Lower lobe of right lung (tissue), 2 donors: ENCODE data around the gene SERPINE3. TPM values are rescaled to one million over a fixed set of nuclear protein-coding genes. Genes with fewer than 3 reads are reported as not detected.

Source experiments
- ATAC-seq, 2 donors: fragments of 200-7000 bp; cut with Tn5 transposase; one replicate each; pipeline ENCODE4 v1.9.1; 2020 to 2022; ENCODE audit warnings: mild to moderate bottlenecking in 2 of 2, moderate library complexity in 2 of 2
- DNase-seq: peaks from one replicate; pipeline ENCODE4 v3.0.0-alpha.2; 2020
- H3K27ac ChIP-seq: fragments of 200-600 bp; one replicate; pipeline ENCODE4 v1.8.0; 2022
- H3K27me3 ChIP-seq: fragments of 200-600 bp; one replicate; pipeline ENCODE4 v1.8.0; 2022; ENCODE audit warnings: low read depth
- H3K36me3 ChIP-seq: fragments of 200-600 bp; one replicate; pipeline ENCODE4 v1.8.0; 2022; ENCODE audit warnings: mild to moderate bottlenecking
- H3K4me1 ChIP-seq: fragments of 200-600 bp; one replicate; pipeline ENCODE4 v1.8.0; 2022
- H3K4me3 ChIP-seq: fragments of 200-600 bp; one replicate; pipeline ENCODE4 v1.8.0; 2022; ENCODE audit warnings: mild to moderate bottlenecking
- H3K9me3 ChIP-seq: fragments of 200-600 bp; one replicate; pipeline ENCODE4 v1.8.0; 2022
- intact Hi-C: fragments of 100-400 bp; cut with DNase I; formaldehyde crosslinking; loops from one replicate; pipeline ENCODE4 v1.11.0; 2022
- long read RNA-seq: library from polyadenylated mRNA; unstranded; transcript quantifications from one replicate; pipeline ENCODE4 v2.0.0, GENCODE V29; 2021
- total RNA-seq: library from RNA; stranded (reverse); fragmentation: NEBNext Ultra II Directional; extraction: Animal tissue kit (Norgen Biotek cat#: 25700); gene quantifications from one replicate; pipeline ENCODE4 v1.2.1, GENCODE V29; 2021
- TF ChIP-seq, protein P1 (sequence below): fragments of 200-600 bp; IDR thresholded peaks from one replicate; pipeline ENCODE4 v1.8.0; 2022; ENCODE audit warnings: antibody characterized with exemption, mild to moderate bottlenecking
- donor health status: DM: no; HTN: yes; CAD: no; lungs with severe emphysema.

SERPINE3 gene
- not detected for total RNA-seq
- long read RNA-seq, partial matches to known transcripts = 0 of 6 reads
- long read RNA-seq, other reads (novel, unspliced or antisense) = 6 of 6 reads

DNA sequence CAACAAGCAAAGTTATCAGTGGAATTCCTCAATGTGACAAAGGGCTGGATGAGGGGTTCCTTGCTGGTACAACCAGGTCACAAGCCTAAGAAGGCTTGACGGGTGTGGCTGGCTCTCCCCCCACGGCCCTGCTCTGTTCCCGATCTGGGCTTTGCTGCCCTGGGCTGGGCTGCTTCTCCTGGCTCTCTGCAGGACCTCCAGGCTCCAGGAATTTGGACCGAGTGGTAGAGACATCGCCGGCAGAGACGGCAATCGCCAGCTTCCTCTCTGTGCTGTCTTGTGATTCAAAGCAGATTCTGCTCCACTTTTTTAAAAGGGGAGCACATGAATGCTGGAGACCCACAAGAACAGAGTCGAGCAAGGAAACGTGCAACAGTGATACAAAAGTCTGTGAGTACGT is at the start of gene SERPINE3:
Gene SERPINE3, plus strand, starts transcription at position 338 of the 400 bp plus-strand sequence. CDS start 1,401 bp downstream, outside the sequence.
- no peak within 1 kb of the TSS for H3K27ac ChIP-seq
- H3K4me1 ChIP-seq = no peaks in the 10 kb centered on the region
- H3K9me3 ChIP-seq = no peaks in the 10 kb centered on the region
- intact Hi-C loops = no loop called here
- H3K36me3 ChIP-seq = no peaks in the 10 kb centered on the region
- no peak for ATAC-seq
- TF ChIP-seq, protein P1, sequence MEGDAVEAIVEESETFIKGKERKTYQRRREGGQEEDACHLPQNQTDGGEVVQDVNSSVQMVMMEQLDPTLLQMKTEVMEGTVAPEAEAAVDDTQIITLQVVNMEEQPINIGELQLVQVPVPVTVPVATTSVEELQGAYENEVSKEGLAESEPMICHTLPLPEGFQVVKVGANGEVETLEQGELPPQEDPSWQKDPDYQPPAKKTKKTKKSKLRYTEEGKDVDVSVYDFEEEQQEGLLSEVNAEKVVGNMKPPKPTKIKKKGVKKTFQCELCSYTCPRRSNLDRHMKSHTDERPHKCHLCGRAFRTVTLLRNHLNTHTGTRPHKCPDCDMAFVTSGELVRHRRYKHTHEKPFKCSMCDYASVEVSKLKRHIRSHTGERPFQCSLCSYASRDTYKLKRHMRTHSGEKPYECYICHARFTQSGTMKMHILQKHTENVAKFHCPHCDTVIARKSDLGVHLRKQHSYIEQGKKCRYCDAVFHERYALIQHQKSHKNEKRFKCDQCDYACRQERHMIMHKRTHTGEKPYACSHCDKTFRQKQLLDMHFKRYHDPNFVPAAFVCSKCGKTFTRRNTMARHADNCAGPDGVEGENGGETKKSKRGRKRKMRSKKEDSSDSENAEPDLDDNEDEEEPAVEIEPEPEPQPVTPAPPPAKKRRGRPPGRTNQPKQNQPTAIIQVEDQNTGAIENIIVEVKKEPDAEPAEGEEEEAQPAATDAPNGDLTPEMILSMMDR = no peak
- no peaks in the 10 kb centered on the region for H3K27me3 ChIP-seq
- no peak within 1 kb of the TSS for H3K4me3 ChIP-seq
- no peak for DNase-seq

DNA sequence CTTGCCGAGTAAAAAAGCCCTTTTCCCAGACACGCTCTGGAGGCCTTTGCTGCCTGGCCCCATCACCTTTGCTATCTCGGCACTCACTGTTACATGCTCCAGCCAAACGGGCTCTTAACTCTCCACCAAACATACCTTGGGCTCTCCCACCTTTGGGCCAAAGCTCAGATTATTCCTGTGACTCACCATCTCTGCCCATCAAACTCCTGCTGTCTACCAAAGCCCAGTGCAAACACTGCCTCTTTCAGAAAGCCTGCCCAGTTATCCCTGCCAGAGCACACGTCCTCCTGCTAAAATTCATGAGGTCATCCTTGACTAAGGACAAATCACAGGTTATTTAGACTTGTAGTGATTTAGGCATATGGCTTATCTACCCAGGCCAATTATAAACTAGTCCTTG is 48.1 kb upstream of the SERPINE3 start:
- TF ChIP-seq, protein P1 = no peak
- H3K4me3 ChIP-seq = no peak overlapping the region
- DNase-seq = no peak
- ATAC-seq = no peak
- no peaks in the 10 kb centered on the region for H3K9me3 ChIP-seq
- H3K36me3 ChIP-seq = no peaks in the 10 kb centered on the region
- intact Hi-C loops = no loop called here
- H3K27me3 ChIP-seq = no peaks in the 10 kb centered on the region
- H3K27ac ChIP-seq = no peak overlapping the region
- H3K4me1 ChIP-seq = no peaks in the 10 kb centered on the region

DNA sequence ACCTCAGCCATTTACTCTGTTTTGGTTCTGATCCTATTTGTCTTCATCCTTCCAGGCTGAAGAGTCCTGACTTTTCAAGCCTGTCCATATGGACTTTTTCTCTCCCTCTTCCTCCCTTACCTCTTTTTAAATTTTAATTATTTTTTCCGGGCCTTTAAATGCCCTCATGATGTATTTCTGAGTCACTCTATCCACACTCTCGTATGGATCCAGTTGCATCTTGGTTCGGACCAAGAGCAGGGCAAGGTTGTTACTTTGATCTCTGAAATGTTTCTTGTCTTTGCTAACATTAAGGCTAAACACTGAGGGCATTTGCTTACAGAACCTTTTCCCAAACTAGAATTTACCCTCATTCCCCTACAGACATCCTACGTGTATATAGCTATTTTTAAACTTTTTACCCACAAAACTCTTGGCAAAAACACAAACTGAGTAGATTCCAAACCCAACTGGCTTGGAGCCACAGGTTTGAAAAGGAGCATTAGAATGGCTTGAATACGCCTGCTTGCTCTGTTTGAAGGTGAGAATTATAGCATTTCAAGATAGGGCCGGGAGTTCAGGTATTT is 47.4 kb upstream of the SERPINE3 start:
- H3K4me3 ChIP-seq = no peak overlapping the region
- H3K36me3 ChIP-seq = no peaks in the 10 kb centered on the region
- DNase-seq = no peak
- no peak for ATAC-seq
- TF ChIP-seq, protein P1 = no peak
- H3K9me3 ChIP-seq = no peaks in the 10 kb centered on the region
- intact Hi-C loops = no loop called here
- H3K27me3 ChIP-seq = no peaks in the 10 kb centered on the region
- no peaks in the 10 kb centered on the region for H3K4me1 ChIP-seq
- no peak overlapping the region for H3K27ac ChIP-seq

DNA sequence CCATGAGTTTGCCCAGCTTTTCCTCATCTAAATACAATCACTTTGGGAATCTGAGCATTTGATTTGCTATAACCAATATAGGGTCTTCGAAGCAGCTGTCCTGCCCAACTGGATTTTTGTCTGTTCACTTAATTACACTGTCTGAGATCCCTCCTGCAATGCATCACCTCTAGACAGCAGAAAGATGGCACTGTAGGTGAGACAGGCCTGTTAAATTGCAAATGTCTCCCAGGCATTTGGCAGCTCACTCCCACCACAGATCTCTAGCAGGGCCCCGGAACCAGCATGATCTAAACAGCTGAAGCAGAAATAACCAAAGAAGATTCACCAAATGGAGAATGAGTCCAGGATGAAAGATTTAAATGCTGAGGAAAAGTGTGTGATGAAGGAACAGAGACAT is 41.9 kb upstream of the SERPINE3 start:
- Histone ChIP-seq H3K4me1 (no peaks in the 10 kb centered on the region), H3K36me3 (no peaks in the 10 kb centered on the region), H3K27me3 (no peaks in the 10 kb centered on the region), H3K9me3 (no peaks in the 10 kb centered on the region), H3K27ac (no peak overlapping the region), H3K4me3 (no peak overlapping the region)
- TF ChIP-seq, protein P1 = no peak
- DNase-seq (no peak), ATAC-seq (no peak)
- intact Hi-C loops = no loop called here

DNA sequence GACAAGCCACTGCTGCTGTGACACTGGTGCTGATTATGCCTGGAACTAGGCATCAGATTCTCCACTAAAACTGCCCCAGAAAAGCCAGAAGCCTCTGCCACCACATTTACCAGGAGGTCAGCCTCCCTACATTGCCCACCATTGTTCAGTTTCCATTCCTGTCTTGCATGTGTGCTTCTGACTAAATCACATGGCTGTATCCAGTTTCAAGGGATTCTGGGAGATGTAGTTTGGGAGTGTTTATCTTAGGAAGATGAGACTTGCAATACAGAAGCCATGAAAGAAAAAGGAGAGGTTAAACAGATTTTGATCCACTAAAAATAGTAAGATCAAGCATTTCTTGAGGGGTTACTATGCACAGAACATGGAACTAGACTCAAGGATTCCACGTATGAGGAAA is 40.7 kb upstream of the SERPINE3 start:
- intact Hi-C loops = no loop called here
- Histone ChIP-seq H3K9me3 (no peaks in the 10 kb centered on the region), H3K4me3 (no peak overlapping the region), H3K36me3 (no peaks in the 10 kb centered on the region), H3K27me3 (no peaks in the 10 kb centered on the region), H3K27ac (no peak overlapping the region), H3K4me1 (no peaks in the 10 kb centered on the region)
- TF ChIP-seq, protein P1 = no peak
- no peak for DNase-seq
- no peak for ATAC-seq
